Esophagus muscularis mucosa (tissue), 4 donors: ENCODE measurements around the gene ZDHHC21.

Experiments
- CTCF ChIP-seq, 3 experiments: fragments of 200-600 bp in 2 of 3; fragments of 450-650 bp in 1 of 3; sonication (generic) in 2 of 3; IDR thresholded peaks; one replicate each; pipeline ENCODE4 v1.5.1; 2017 to 2019; ENCODE audit warnings: antibody characterized with exemption in 3 of 3, mild to moderate bottlenecking in 2 of 3, moderate library complexity in 1 of 3
- EP300 ChIP-seq: sonication (generic); formaldehyde crosslinking; IDR thresholded peaks from one replicate; pipeline ENCODE4 v1.6.1; 2017; ENCODE audit warnings: antibody characterized with exemption
- POLR2A ChIP-seq: fragments of 450-650 bp; IDR thresholded peaks from one replicate; pipeline ENCODE4 v1.6.1; 2017; ENCODE audit warnings: antibody characterized with exemption, moderate library complexity, mild to moderate bottlenecking, low read depth
- POLR2AphosphoS5 ChIP-seq, 2 donors: sonication (generic); formaldehyde crosslinking; IDR thresholded peaks; one replicate each; pipeline ENCODE4 v1.6.1; 2017; ENCODE audit warnings: antibody characterized with exemption in 2 of 2

DNA sequence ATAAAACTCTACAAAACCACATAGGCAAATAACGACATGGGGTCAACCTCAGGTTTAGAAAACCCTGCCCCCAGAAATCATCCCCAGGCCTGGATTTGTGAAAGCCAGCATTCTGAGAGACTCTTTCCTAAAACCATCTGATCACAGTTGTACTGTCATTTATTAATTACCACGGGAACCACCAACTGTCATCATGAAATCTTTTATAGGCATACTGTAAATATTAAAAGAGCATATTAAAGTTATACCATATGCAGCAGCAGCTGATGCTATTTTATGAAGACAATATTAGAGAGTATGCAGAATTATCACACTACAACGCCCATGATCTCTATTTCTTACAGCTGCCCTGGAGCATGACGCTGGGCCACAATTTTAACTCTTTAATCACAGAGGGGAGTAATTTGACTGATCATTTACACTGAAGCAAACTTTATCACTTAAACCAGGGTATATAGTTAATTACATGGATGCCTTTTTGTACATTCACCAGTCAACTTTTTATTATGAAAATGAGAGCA, 9.0 kb upstream of the ZDHHC21 start:
- TF ChIP-seq CTCF (IDR thresholded peaks at IDR 0.05) (no peak), POLR2AphosphoS5 (IDR thresholded peaks at IDR 0.05) (no peak), POLR2A (no peak), EP300 (no peak)
